Measurements from ENCODE around the gene FIGN. TPM values are rescaled to one million over a fixed set of nuclear protein-coding genes. Genes with fewer than 3 reads are reported as not detected.

FIGN gene
- total RNA-seq, 6 donors from 2014 or later = 0.91 to 4.5 (median 4.1) TPM

DNA sequence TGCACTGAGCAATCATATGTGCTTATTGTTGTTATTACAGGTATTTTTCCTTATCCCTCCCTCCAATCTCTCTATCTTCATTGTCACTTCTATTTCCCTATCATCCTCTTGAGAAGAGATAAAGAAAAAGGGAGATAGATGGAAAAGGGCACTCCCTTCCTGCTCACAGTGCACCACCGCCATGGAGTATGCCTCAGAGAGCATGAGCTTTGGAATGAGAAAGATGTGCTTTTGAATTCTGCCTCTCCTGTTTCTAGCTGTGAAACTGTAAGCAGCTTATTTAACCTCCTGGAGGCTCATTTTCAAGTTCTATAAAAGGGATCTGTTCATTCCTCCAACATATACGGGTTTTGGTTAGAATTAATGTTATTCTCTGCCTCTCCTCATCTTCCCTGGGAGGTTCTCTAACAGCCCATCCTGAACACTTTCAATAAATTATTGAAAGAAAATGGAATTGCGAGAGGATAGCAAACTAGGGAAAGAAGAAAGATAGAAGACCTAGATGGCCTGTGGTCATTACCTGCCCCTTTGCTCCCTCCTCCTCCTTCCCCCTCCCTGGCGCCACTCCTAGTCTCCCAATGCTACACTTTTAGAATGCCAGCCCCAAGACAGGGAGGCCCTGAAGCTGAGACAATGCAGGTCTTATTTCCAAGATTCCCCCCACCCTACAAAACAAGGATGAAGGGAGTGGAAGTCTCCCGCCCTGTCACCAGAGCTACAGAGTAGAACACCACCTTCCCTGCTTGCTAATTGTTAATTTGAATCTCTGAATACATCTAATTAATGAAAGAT is 37.8 kb downstream of the FIGN start:
- no peaks in the 10 kb centered on the region for H3K4me1 ChIP-seq
- no peak for ATAC-seq (ENCODE audit: low FRiP score in 2 of 2)
- no peaks in the 10 kb centered on the region for H3K27me3 ChIP-seq
- no peak overlapping the region for H3K4me3 ChIP-seq
- TF ChIP-seq POLR2A (IDR thresholded peaks at IDR 0.05) (no peak), EP300 (IDR thresholded peaks at IDR 0.05) (no peak), POLR2AphosphoS5 (IDR thresholded peaks at IDR 0.05) (no peak)
- TF ChIP-seq, protein P1, sequence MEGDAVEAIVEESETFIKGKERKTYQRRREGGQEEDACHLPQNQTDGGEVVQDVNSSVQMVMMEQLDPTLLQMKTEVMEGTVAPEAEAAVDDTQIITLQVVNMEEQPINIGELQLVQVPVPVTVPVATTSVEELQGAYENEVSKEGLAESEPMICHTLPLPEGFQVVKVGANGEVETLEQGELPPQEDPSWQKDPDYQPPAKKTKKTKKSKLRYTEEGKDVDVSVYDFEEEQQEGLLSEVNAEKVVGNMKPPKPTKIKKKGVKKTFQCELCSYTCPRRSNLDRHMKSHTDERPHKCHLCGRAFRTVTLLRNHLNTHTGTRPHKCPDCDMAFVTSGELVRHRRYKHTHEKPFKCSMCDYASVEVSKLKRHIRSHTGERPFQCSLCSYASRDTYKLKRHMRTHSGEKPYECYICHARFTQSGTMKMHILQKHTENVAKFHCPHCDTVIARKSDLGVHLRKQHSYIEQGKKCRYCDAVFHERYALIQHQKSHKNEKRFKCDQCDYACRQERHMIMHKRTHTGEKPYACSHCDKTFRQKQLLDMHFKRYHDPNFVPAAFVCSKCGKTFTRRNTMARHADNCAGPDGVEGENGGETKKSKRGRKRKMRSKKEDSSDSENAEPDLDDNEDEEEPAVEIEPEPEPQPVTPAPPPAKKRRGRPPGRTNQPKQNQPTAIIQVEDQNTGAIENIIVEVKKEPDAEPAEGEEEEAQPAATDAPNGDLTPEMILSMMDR (IDR thresholded peaks at IDR 0.05) = no peak
- 81 to 86% methylated on average over 5 of the region's 5 CpGs for WGBS, 2 donors
- H3K9me3 ChIP-seq = no peaks in the 10 kb centered on the region
- no peak overlapping the region for H3K27ac ChIP-seq
- no peaks in the 10 kb centered on the region for H3K36me3 ChIP-seq
- DNase-seq = no peak

DNA sequence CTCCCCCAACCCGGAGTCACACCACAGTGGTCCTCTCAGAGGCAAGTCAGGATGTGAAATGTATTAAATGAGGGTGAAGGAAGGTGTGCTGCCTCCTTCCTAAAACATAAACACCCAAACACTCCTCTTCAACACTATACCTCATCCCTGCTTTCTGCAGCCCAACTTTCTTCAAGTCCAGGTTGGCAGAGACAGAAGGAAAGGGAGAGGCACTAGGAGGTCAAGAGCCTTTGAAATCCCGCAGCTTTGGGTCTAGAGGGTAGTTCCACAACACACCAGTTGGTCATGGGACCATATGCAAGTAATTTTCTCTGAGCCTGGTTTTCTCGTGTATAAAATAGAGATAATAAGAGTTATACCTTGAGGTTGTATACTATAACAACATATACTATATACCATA is 38.4 kb downstream of the FIGN start:
- H3K36me3 ChIP-seq = no peaks in the 10 kb centered on the region
- DNase-seq (no peak), ATAC-seq (ENCODE audit: low FRiP score in 2 of 2) (no peak)
- no peaks in the 10 kb centered on the region for H3K9me3 ChIP-seq
- H3K4me3 ChIP-seq = no peak overlapping the region
- no peak overlapping the region for H3K27ac ChIP-seq
- H3K27me3 ChIP-seq = no peaks in the 10 kb centered on the region
- TF ChIP-seq EP300 (IDR thresholded peaks at IDR 0.05) (no peak), POLR2A (IDR thresholded peaks at IDR 0.05) (no peak), POLR2AphosphoS5 (IDR thresholded peaks at IDR 0.05) (no peak)
- TF ChIP-seq, protein P1 (IDR thresholded peaks at IDR 0.05) = no peak
- H3K4me1 ChIP-seq = no peaks in the 10 kb centered on the region
- WGBS, 2 donors = 48 to 55% methylated on average over 3 of the region's 3 CpGs

DNA sequence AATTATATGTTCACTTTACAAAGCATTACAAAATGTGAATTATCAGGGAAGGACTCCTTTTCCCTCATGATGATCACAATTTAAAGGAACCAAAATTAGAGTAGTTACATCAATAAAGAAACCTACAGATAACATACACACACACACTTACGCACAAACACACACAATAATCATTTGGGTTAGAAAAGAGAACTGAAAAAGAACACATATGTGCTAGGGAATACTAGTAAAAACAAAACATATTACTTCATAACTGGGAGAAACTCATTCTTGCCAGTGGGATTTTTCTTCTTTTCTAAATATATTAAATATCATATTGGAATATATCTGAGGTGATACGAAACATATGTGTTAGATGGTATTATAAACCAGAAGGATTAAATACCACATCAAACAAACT is 42.3 kb downstream of the FIGN start:
- H3K36me3 ChIP-seq = no peaks in the 10 kb centered on the region
- ATAC-seq (ENCODE audit: low FRiP score in 2 of 2) (no peak), DNase-seq (no peak)
- H3K27ac ChIP-seq = no peak overlapping the region
- no peak overlapping the region for H3K4me3 ChIP-seq
- no peaks in the 10 kb centered on the region for H3K27me3 ChIP-seq
- no peaks in the 10 kb centered on the region for H3K9me3 ChIP-seq
- no peaks in the 10 kb centered on the region for H3K4me1 ChIP-seq
- TF ChIP-seq EP300 (IDR thresholded peaks at IDR 0.05) = no peak
- WGBS, 2 donors = 90 to 93% methylated on average over 2 of the region's 2 CpGs

DNA sequence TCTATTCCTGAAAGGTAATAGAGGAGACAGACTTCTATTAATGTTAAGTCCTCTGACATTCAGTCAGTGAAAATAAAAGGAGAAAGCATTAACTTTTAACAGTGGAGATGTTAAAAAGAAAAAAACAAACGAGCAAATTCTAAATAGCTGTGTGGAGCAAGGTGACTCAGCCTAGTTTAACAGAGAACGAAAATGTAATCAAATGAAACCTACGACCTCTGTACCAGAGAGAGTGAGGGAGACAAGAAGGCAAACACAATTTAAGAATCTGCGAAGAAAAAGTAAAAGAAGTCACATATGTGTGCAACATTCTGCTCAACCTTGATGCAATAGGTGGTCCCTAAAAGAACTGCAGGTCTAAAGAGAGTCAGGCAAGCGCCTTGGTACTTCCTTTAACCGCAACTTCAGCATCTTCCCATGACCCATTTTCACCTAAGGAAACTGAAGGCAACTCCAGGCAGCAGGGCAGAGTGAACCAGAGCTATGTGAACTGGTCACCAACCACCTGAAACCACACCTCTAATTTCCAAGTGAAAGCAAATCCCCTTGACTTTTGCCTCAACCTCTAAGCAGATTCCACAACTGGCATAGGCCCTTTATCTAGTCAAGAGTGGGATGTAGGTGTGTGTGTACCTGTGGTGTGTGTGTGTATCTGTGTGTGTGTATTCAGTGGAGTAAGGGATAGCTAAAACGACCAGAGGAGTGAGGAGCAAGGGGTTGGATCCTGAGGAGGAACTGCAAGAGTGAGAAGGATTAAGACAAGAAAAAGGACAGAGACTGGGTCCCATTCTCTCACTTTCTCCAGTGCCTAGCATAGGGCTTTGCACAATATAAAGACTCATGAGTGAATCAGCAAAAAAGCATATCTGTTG is 43.0 kb downstream of the FIGN start:
- H3K27me3 ChIP-seq = no peaks in the 10 kb centered on the region
- no peaks in the 10 kb centered on the region for H3K9me3 ChIP-seq
- H3K27ac ChIP-seq = no peak overlapping the region
- no peak for DNase-seq
- H3K4me3 ChIP-seq = no peak overlapping the region
- WGBS, 2 donors = 69% methylated on average over 7 of the region's 7 CpGs
- H3K4me1 ChIP-seq = no peaks in the 10 kb centered on the region
- no peak for ATAC-seq (ENCODE audit: low FRiP score in 2 of 2)
- TF ChIP-seq POLR2A (IDR thresholded peaks at IDR 0.05) (no peak), POLR2AphosphoS5 (IDR thresholded peaks at IDR 0.05) (no peak), EP300 (IDR thresholded peaks at IDR 0.05) (no peak)
- TF ChIP-seq, protein P1 (IDR thresholded peaks at IDR 0.05) = no peak
- no peaks in the 10 kb centered on the region for H3K36me3 ChIP-seq

DNA sequence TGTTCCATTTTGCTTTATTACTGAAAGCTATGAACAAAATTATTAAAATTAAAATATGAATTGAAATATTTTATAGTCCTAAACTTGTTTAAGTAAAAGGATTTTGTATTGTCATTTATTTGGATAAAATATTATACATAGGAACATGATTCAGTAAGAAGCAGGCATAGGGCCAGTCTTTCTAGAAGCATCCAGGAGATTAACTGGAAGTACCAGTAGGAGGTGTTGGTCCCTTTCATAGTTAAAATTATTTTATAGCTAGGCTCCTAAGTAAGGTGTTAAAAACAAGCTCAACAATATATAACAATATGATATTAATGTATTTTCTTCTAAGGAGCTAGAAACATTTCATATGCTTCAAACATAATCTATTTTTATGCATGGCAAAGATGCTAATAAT is 43.7 kb downstream of the FIGN start:
- no peak for TF ChIP-seq POLR2AphosphoS5 (IDR thresholded peaks at IDR 0.05)
- TF ChIP-seq POLR2A (IDR thresholded peaks at IDR 0.05) = no peak
- no peak for TF ChIP-seq EP300 (IDR thresholded peaks at IDR 0.05)
- TF ChIP-seq, protein P1 (IDR thresholded peaks at IDR 0.05) = no peak
- H3K27ac ChIP-seq = no peak overlapping the region

More for the DNA sequence above, 43.7 kb downstream of the FIGN start:
- ATAC-seq (ENCODE audit: low FRiP score in 2 of 2) = no peak
- Histone ChIP-seq H3K27me3 (no peaks in the 10 kb centered on the region), H3K4me1 (no peaks in the 10 kb centered on the region), H3K9me3 (no peaks in the 10 kb centered on the region), H3K4me3 (no peak overlapping the region), H3K36me3 (no peaks in the 10 kb centered on the region)
- no peak for DNase-seq

Data from upper lobe of left lung (tissue), 6 donors.